C1 segment of cervical spinal cord (tissue), 14 donors: ENCODE results near the gene C1QTNF2.
A peak's percentile ranks its signal among the peaks of the same experiment; 100 is the strongest.

Experiments
- DNase-seq, 14 donors: peaks; one replicate each; lab custom pipeline; 2025; lab: John Stamatoyannopoulos, UW

Gene C1QTNF2

GRCh38 chr5:160375166-160375565 is 4.7 kb upstream of the C1QTNF2 start:
- DNase-seq, result no peak

DNA sequence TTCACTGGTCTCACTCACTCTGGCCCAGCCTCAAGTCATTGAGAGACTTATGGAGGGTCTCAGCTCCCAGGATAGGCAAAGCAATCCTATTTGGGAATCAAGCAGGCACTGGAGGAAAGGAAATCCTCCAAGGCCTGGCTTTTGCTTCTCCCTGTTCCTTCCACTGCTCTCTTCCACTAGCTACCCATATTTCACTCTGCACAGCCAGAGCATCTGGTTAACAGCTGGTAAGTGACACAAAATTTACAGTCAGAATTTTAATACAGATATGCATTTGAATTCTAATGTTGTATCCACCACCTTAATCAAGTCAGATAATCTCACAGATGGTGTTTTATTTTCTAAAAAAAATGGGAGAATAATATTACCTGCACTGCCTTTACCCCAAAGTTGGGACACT is 868 bp upstream of the C1QTNF2 start:
- no peak for DNase-seq

DNA sequence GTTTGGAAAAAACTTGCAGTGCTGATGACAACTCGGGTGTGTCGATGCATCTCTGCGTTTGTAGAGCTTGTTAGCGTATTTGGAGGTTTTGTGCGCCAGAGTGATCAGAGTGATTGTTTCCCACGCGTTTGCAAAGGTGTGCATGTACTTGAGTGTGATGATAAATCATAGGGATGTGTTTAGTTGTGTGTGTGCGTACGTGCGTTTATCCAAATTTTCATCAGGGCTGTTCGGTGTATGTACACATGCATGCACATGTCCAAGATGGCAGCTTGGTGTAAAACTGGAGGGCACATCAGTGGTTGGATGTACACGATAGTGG is 248 bp upstream of the C1QTNF2 start:
- no peak for DNase-seq

GRCh38 chr5:160367885-160368284 is 2.5 kb downstream of the C1QTNF2 start:
- no peak for DNase-seq

GRCh38 chr5:160367261-160367660 is 3.2 kb downstream of the C1QTNF2 start:
- DNase-seq, result no peak

- no peak for DNase-seq
These were observed 4.2 kb downstream of the C1QTNF2 start for GRCh38 chr5:160366230-160366629.

DNA sequence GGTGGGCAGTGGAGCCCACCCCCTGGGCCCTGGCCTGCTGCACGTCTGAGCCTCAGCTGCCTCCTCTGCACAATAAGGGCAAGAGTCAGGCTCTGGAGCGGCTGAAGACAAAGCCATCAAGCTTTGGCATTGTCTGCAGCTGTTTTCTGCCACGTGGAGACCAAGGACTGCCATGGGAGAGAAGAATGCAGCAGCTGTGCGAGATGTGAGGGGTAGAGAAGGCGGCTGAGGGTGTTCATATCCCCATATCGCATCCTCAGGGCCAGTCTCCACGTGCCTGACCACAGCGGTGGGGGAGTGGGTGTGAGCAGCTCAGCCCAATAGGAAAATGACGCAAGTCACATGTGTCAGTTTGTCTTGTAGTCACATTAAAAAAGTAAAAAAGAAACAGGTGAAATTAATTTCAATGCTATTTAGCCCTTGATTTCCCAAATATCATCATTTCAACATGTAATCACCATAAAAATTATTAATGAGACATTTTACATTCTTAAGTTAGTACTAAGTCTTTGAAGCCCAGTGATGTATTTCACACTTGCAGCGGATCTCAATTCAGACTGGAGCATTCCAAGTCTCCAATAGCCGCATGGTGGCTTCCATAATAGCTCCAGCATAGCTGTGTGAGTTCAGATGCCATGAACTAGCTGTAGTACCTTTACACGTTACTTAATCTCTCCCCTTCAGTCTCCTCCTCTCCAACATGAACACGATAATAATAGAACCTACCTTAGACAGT is 6.6 kb downstream of the C1QTNF2 start:
- no peak for DNase-seq

- DNase-seq, result no peak
These were observed 7.2 kb downstream of the C1QTNF2 start for GRCh38 chr5:160363211-160363610.

GRCh38 chr5:160361624-160362228 is 8.7 kb downstream of the C1QTNF2 start:
- DNase-seq, result no peak

GRCh38 chr5:160360310-160360709 is 10.1 kb downstream of the C1QTNF2 start:
- no peak for DNase-seq

DNA sequence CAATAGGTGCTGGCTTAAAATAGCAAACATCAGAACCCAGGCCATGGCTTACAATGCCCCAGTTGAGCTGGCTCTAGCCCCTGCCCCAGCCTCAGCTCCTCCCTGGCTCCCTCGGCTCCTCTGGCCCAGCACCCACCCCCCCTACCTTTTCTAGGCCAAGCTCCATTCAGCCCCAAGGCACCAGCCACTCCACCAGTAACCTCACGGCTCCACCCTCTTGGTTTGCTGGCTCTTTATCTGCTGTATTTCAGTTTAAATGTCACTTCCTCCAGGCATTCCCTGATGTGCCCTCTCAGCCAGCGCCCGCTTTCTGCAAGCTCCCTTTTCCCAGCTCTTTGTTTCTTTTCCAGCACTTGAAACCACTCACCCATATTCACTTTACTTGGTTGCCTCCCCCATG is 10.6 kb downstream of the C1QTNF2 start:
- no peak for DNase-seq

DNA sequence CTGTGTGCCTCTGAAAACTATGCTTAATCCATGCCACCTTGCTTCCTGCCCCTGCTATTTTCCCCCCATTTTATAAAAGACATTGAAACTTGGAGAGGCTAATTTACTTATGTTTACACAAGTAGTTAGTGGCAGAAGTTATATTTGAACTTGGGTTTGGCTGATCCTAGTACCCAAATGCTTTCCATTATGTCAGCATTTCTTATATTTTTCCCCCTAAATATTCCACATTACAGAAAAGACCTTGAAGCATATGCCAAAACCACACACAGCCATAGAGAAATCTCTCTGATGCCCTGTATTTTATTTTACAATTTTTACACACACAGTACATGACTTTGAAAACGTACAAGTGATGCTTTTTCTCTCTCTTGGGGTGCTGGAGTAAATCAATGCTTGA is 11.2 kb downstream of the C1QTNF2 start:
- DNase-seq, result no peak

GRCh38 chr5:160357861-160358411 is 12.5 kb downstream of the C1QTNF2 start:
- DNase-seq, result peak in 9 of 14 donors; percentile 10 to 87 (median 34)

DNA sequence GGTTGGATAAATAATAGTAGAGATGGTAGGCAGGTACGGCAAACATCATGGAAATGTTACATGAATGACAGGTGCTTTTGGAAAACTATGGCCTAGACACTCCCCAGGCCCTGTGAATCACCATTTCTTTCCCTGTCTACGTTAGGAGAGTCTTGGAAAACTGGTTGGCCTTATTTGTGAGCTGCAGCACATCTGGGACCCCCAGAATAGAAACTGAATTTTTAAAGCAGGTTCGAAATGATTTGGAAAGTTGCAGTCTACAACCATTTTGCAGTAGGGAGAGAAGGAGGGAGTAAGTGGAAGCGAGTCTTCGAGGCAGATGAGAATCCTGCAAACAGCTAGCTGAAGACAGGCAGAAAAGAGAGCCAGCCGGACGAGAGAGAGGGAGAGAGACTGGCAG is 13.0 kb downstream of the C1QTNF2 start:
- no peak for DNase-seq

DNA sequence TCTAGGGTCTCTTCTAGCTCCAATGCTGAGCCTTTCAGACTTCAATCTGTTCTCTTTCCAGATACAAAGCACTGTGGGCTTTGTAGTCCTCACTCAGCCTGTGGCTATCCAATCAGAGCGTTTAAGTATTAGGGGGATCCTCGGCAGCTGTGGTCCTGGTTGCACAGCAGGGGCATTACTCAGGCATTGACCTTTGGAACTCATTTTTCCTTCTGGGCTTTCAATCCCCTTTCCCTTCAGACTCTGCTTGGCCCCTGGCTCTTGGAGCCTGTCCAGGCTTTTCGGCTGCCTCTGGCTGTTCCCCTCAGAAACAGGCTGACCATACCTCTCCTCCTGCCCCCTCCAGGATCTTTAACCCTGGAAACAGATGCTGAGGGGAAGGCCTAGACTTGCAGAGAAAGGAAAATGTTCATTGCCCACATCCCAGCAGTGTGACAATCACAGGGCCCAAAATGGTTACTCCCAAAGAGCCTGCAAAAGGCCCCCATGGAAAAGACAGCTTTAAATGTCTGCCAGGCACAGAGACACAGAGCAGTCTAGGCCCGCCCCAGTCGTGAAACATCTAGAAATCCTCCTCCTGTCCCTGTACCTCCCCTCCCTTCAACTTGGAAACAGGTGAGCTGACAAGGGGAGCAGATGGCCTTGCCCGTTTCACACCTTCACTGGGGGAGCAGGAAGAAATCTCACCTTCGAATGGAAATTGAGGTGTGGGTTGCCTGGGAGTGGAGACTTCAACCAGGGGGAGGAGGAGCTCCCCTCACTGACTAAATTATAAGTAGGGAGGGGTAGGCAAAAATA is 13.7 kb downstream of the C1QTNF2 start:
- DNase-seq, result peak in 3 of 14 donors; percentile 6 to 33 (median 11)

DNA sequence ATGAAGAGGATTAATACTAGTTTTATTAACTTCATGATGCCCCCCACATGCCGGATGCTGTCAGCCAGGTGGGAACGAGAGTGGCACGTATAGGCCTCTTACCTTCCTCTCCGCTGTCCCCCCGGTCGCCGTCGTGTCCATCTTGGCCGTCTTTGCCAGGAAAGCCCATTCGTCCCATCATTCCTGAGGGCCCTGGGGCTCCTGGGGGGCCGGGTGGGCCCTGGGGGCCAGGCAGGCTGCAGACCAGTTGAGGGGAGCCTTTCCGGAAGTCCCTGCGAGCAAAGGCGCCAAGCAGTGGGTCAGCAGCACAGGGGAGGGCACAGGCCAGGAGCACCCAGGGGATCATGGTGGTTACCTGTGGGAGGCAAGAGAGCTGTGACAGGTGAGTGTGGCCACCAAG is 15.8 kb downstream of the C1QTNF2 start:
- DNase-seq, result no peak

DNA sequence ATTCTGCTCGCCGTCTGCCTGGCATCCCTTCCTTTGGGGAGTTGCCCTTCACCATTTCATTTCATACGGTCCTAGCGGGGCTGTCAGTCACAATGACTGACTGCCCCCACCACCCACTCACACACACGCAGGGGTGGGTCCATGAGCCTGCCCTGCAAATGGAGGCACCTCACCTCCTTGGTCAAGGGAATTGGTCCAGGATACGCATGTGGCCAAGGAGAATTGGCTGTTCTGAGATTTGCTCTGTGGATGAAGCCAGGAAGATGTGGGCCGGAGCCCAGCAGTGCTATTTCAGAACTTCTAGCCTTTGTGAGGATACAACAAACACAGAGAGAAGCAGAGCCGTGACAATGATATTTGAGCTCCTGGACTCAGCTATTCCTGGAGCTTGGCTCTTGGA is 17.0 kb downstream of the C1QTNF2 start:
- DNase-seq, result peak in 9 of 14 donors; percentile 10 to 88 (median 56)

DNA sequence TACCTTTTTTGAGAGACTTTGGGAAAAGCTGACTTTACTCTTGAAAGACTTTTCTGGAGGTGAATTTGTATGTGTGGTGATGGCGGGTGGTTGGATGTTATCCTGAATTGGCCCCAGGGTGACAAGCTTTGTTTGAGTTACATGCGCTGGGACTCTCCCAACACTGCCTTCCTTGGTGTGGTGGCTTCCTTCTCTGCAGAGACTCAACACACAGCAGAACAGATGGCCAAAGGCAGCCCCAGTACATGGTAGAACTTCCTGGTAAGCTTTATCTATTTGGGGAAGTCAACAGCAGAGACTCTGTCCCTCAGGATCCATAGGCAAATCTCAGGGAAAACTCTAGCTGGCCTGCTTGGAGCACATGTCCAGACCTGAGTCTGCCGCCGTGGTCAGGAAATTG is 18.1 kb downstream of the C1QTNF2 start:
- no peak for DNase-seq

DNA sequence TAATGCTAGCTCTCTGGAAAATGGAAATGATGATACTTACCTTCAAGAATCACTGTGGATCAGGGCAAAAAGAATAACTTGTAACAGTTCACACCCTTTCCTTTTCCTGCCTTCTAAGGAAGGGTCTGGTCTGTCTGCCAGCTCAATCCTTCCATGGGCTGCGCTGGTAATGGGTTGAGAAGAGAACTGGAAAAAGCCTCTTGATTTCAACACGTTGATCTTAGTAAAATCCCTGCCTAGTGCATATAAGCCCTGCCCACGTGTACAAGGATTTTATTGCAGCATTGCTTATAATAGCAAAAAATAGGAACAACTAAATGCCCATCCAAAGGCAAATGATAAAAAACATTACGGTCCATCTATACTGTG is 20.5 kb downstream of the C1QTNF2 start:
- DNase-seq, result no peak

DNA sequence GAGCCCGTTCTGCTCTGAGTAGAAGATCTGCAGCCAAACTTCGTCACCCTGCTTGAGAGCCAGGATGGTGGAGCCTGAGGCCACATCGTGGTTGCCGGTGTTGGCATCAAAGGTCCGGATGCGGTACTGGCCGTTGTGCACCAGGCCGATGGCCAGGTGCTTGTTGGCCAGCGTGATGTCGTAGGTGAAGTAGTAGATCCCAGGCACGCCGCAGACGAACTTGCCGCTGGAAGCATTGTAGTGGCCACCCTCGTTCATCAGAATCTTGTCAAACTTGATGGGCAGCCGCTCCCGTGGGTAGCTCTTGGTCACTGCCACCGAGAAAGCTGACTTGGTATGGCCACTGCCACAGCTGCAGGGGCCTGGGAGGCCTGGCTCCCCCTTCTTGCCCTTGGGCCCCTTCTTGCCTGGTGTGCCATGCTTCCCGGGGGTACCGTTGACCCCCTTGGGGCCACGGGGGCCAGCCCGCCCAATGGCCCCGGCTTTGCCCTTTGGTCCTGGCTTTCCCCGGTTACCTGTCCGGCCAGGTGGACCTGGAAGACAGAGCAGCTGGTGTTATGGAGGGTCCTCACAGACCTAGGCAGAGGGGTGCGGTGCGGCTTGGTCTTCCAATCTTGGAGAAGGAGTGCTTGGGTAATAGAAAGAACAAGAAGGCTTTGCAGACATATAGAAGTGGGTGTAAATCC is 21.0 kb downstream of the C1QTNF2 start:
- DNase-seq, result no peak

GRCh38 chr5:160348080-160348479 is 22.3 kb downstream of the C1QTNF2 start:
- no peak for DNase-seq

DNA sequence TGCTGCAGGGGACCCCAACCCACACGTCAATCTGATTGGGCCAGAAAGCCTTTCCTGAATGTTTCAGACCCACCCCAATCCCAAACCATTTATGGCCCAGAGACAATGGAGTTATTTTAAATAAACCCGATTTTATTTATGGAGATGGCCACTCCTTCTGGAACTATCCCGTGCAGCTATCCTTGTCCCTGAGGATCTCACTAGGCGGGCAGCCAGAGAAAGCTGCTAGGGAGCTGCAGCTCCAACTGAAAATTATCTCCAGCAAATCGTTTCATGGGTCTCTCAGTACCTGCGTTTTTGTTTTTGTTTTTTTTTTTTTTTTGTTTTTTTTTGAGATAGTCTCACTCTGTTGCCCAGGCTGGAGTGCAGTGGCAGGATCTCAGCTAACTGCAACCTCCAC is 23.0 kb downstream of the C1QTNF2 start:
- DNase-seq, result no peak
